Astrocyte of the hippocampus (primary cell): Measurements from ENCODE around the gene ENTR1.

Experiments
- DNase-seq: peaks from one replicate; pipeline ENCODE4 v3.0.0; 2011; ENCODE audit warnings: low read depth, low spot score

The ENTR1 gene

GRCh38 chr9:136377341-136378169, 32.9 kb downstream of the ENTR1 start:
- DNase-seq, result no peak

DNA sequence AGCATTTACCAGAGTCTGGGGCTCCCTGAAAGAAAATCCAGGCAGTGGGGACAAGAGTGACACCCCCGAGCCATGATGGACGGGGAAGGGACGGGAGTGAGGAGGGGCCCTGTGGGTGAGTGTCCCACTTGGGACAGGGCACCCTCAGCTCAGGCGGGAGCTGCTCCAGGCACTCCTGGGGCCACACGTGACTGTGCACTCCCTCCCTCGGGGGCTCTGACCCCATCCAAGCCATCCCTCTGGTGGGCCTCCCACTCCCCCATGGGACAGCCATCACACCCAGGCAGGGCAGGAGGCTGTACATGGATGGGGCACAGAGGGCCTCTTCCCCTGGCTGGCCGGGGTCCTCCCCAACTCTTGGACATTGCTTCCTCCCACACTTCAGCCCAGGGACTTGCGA, 34.0 kb downstream of the ENTR1 start:
- DNase-seq, result no peak

DNA sequence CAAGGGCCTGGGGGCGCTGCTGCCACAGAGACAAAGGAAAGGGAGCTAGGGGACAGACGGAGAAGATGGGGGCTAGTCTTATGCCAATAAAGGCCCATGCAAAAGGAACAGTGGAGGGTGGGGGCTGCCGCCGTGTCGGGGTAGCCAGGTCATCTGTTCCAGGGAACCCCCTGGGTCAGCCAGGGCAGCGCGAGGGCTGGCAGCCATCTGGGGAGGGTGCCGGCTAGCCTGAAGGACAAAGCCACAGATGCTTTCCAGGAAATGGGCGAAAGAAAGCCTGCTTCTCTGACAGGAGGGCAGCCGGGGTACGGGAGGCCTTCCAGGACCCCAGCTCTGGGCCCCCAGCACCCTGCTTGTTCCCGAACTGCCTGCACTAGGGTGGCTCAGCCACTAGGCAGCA, 35.3 kb downstream of the ENTR1 start:
- DNase-seq, result no peak

DNA sequence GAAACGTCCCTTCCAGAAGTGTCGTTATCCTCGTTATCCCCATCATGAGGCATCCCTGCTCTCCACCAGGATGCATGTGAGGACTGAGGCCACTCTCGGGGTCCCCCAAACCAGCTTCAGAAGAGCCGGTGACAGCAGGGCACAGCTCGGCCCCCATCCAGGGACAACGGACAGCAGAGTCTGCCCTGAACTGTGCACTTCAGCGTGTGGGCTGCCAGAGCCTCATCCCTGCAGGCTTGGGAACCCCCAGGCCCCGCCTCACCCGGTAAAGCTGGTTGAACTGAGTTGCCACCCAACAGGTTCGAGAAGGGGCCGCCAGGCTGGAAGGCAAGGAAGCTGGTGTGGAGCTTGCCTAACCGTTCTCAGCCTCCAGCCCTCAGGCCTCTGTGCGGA, 36.2 kb downstream of the ENTR1 start:
- DNase-seq, result no peak

DNA sequence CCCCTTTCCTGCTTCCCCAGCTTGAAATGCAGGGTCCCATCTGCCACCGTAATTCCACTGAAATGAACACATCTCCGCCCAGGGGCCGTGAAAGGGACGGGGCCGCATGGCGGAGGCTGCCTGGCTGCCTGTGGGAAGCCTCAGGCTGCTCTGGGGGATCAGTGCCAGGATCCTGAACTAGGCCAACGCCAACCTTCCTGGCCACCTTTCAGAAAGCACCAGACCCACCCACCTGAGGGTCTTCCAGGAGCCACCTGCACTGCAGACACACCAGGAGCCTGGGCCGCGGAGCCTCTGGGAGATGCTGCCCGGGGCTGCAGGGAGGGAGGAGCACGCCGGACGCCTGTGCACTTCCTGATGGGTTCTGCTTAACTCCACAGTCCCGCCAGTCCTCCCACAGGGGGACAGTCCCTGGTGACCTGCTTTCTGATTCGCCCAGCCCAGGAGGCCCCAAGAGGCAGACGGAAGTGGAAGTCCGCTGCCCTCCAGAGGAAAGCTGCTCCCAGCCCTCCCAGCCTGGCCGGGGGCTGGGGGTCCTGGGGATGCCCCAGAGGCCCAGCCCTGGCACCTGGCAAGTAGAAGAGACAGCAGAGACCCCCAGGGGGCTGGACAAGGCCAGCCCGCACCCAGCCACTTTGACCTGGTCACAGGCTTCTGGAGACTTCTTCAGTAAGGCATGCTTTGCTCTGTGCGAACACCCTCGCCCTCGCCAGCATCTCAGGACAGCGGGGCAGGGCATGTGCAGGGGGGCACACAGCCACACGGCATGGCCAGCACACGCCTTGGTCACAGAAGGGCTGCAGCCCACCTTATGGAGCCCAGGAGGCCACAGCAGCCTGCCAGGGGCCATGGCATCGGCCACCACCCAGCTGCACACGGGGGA, 36.9 kb downstream of the ENTR1 start, which contains the start of gene CARD9:
Gene CARD9 (minus strand): TSS at position 370 of the 883 bp plus-strand sequence. CDS start 1,591 bp downstream, outside the sequence.
- no peak for DNase-seq

DNA sequence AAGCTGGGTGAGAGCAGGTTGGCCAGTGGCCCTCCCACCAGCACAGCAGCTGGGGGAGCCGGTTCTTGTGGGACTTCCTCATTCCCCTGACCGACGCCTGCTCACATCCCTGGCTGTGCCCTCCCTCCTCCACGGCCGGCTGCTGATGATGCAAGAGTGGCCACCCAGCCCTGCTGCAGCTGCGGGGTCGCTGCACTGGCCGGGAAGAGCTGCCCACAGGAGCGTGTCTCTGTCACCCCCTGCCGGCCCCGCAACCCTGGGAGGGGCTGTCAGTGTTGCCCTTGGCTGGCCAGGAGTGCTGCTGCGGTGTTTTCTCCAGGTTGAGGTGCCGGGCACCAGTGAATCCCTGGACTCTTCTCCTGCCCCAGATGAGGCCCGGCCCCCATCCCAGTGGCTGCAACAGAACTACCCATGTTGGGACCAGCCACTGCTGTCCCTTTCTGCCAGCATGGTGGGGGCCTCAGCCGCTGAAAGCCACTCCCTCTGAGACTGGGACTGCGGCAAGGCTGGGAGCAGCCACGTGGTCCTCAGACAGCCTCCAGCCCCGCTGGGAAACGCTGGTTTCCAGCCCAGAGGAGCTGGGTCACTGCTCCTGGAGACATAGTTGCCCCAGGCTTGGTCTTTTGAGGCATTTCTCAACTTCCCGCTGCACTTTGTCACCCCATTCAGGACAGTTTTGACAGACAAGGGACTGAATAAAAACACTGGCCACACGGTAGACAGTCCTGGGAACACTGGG, 37.7 kb downstream of the ENTR1 start:
- peak; percentile 67 for DNase-seq

GRCh38 chr9:136372006-136372405, 38.4 kb downstream of the ENTR1 start:
- no peak for DNase-seq

- no peak for DNase-seq
These were observed 38.9 kb downstream of the ENTR1 start for GRCh38 chr9:136371533-136371880.

- no peak for DNase-seq
These were observed 39.5 kb downstream of the ENTR1 start for GRCh38 chr9:136370687-136371532.

DNA sequence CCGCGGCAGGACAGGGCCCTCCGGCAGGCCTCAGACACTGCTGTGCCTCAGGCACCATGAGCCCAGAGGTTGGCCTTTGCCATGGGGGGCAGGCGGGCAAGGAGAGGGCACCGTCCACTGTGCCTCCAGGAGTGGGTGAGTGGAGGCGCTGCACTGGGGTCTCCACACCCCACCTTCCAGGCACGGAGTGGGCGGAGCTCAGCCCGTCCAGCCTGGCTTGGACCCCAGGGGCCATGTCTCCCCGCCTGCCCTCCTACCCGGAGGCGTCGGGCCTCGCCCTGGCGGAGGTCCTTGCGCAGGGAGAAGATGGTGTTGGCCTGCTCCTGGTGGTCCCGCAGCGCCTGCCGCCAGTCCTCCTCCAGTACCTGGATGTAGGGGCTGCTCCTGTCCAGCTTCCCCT, 40.4 kb downstream of the ENTR1 start:
- no peak for DNase-seq

- DNase-seq, result no peak
These were observed 42.2 kb downstream of the ENTR1 start for GRCh38 chr9:136368190-136368589.

DNA sequence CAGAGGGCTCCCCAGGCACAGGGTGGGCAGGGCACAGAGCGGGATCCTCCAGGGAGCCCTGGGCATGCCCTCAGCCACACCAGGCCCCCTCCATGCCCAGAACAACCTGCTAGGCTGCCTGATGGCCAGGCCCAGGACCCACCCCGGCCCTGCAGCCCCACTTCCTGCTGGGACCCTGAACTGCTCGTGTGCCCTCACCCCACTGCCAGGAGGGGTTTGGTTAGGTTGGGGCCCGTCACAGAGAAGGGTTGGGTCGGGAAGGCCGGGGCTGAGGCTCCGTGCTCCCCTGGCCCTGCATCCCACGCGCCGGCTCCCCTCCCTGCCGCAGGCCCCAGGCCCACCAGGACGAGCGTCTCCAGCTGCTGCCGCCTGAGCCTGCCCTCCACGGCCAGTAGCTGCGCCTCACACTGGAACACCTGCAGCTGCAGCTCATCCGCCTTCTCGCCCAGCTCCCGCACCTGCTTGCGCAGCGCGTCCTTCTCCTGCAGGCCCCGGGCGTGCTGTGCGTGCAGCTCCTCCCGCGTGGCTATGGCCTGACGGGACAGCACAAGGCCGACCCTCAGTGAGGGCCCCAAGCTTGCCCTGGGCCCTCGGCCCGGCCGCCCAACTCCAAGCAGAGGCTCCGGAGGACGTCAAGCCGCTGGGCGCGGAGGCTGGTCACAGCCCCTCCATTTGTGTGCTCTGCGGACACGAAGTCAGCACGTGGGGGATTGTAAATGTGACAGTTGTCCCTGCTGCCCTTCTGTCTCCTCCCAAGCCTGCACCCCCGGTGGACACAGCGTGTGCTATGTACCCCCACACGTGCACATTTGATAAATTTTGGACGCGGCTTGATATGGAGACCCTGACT, 42.9 kb downstream of the ENTR1 start:
- no peak for DNase-seq

DNA sequence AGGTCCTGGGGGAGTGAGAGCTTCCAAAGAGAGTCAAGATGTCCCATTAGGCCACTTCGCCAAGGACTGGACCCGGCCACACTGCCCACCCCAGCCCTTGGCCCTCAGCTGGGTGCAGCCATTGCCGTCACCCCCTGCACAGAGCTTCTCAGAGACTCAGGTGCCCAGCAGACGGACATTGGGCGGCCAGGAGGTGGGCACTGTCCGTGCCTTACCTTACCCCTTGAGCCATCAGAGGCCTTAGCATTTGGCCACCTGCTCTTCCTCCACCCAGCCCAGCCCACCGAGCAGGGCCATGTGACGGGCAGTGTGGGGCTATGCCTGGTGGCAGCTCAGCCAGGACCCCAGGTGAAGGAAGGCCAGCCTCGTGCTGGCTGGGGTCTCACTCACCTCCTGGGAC, 43.6 kb downstream of the ENTR1 start:
- no peak for DNase-seq

DNA sequence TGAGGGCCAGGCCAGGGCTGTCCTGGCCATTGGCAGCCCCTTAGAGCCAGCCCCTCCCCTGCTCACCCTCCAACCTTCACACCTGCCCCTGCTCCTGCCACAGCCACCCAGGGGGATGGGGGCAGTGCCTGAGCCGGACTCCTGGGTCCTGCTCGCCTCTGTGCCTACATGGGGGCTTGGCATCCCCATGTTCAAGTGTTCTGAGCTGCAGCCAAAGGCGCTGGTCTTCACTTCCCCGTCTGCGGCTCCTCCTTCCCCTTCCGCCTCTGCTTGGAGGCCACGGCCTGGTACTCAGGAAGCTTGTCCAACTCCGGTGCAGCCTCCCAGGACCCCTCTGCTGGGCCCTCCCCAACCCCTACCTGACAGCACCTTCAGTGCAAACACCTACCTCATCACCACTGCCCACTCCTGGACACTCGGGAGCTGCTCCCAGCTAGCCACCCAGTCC, 44.6 kb downstream of the ENTR1 start:
- DNase-seq, result no peak

- DNase-seq, result no peak
These were observed 45.3 kb downstream of the ENTR1 start for GRCh38 chr9:136364942-136365774.

GRCh38 chr9:136363949-136364748, 46.3 kb downstream of the ENTR1 start:
- DNase-seq, result no peak

- DNase-seq, result peak; percentile 97
These were observed 47.1 kb downstream of the ENTR1 start, which contains the start of gene DNLZ for GRCh38 chr9:136363106-136363948. Gene DNLZ, minus strand, starts transcription at chr9:136363744. Its CDS starts 30 bp downstream, at chr9:136363714.
